Stimulated activated CD8-positive, alpha-beta memory T cell treated with anti-CD3 and anti-CD28 coated beads, Interleukin-15, amount 100 ng/mL, for 4 hours (primary cell): ENCODE data around the gene CFAP61.

ENCODE experiments used
- DNase-seq, 2 donors: peaks; one replicate each; pipeline ENCODE4 v3.0.0-alpha.2; 2020; ENCODE audit warnings: low read depth in 2 of 2

CFAP61 gene

DNA sequence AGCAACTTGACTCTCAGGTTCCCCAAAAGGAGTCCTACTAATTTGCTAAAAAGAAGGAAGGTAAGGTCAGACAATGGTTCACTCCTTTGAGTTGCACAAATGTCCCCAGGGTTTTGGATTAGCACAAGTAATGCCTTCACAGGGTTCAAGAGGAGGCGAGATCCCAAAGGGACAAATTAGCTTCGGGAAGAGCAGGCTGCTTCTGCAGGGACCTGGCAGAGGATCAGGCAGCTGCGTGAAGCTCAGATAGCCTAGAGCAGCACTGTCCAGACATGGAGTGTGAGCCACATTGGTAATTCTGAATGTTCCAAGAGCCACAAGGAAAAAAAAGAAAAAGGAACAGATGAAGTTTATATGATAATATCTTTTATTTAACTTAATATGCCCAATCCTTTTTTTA lies 115.4 kb downstream of the CFAP61 start:
- DNase-seq = no peak

DNA sequence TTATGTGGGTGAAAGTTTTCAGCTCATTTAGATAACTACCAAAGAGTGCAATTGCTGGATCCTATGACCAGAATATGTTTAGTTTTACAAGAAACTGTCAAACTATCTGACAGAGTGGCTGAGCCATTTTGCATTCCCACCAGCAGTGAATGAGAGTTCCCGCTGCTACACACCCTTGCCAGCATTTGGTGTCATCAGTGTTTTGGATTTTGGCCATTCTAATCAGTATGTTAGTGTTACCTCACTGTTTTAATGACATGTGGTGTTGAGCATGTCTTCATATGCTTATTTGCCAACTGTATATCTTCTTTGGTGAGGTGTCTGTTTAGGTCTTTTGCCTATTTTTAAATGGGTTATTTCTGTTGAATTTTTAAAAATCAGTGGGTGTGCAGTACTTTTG lies 120.9 kb downstream of the CFAP61 start:
- no peak for DNase-seq

DNA sequence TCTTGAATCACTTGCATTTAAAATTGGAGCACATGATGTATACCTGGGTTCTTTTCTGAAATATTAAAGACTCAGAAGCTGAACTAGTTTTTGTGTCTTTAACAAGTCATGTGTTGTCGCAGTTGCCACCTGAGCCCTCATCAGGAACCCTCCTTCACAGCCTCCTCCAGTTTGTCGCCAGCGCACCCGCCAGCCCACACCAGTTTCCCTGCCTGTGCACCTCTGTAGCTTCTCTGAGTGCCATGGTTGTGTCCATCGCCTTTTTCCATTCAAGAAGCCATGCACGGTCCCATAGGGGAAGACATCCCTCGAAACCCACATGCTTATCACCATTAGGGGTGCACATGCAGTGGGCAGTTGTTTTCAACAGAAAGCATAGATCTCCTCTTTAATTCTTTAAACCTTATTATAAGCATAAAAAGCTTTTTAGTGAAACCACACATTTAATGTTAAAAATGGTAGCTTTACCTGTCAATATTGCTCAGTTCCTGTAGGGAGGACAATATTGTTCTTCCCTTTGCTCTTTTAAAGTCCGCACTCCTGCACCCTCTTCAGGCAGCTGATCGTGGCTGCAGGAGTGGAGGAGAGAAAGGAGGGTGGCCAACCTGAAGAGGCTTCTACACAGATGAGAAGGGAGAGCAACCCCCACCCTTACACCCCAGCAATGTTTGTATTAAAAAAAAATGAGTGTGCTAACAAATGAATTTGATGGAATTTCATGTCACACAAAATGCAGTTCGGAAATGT lies 121.9 kb downstream of the CFAP61 start:
- DNase-seq = no peak

DNA sequence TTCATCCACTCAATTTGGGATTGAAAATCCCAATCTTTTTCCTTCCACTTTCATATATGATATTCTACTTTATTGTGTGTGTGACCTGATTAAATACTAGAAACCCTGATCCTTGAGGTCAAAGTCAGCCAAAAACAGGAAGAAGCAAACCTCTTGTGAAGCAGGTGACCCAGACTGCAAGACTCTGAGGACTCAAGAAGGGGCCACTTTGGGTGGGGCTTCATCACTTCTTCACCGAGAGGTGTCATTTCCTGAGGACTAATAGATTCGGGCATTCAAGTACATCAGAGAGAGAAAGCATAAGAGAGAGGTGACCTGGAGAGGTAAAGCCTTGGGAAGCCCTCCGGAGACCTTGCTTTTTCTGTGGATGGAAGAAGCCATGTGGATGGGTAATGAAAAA lies 129.0 kb downstream of the CFAP61 start:
- DNase-seq = peak in 1 of 2 donors; percentile 10

DNA sequence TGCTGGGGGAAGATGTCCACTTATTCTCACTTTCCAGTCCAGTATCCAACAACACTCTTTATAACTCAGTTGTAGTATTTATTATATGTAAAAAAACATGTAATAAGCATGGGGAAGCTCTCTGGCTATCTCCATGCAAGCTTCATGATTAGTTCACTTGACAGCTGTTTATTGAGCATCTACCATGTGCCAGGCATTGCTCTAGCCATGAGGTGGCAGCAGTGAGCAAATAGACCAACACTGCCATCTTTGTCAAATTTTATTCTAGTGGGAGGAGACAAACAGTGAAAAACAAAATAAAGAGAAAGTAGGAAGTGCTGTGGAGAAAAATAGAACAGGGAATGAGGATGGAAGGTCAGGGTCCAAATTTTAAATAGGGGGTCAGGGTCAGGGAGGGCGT lies 131.8 kb downstream of the CFAP61 start:
- no peak for DNase-seq

DNA sequence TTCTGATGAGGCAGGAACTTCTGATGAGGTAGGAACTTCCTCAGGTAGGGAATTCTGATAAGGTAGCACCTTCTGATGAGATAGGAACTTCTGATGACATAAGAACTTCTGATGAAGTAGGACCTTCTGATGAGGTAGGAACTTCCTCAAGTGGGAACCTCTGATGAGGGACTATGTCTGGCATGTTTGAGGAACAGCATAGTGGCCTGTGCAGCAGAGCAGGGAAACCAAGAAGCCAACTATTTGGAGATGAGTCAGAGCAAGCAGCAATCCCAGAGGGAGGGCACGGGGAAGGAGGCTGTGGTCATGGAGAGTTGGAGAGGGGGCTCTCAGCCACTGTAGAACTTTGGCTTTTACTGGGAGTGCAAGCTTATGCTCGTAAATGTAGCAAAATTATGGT lies 132.4 kb downstream of the CFAP61 start:
- DNase-seq = no peak

DNA sequence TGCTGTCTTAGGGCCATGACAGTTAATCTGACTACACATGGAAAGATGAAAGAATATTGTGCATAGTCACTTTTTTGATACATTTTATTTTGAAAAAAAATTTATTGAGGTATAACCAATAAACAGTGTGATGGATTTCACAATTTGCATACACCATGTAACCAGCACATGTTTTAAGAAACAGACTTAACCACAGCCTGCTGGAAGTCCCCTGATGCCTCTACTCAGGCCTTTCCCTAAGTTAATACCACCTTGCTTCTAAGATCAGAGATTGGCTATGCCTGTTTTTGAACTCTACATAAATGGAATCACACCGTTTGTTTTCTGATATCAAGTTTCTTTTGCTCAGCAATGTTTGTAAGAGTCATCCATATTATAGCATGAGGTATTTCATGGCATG lies 136.3 kb downstream of the CFAP61 start:
- DNase-seq = no peak

DNA sequence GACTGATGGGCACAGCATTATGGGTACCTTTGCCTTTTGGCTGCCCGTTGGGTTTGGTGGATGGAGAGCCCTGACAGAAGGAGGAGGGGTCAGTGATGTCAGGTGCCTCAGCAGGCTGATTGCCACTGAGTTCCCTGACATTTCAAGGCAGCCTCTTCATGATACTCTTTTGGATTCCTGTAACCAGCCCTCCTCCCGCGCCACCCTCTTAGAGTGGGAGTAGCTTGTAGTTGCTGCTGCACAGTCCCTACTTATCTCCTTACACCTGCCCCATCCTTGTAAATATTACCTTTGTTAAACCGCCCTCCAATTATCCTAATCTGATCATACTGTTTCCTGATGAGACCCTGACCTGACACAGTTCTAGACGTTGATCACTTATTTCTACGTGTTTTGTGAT lies 140.0 kb downstream of the CFAP61 start:
- no peak for DNase-seq

DNA sequence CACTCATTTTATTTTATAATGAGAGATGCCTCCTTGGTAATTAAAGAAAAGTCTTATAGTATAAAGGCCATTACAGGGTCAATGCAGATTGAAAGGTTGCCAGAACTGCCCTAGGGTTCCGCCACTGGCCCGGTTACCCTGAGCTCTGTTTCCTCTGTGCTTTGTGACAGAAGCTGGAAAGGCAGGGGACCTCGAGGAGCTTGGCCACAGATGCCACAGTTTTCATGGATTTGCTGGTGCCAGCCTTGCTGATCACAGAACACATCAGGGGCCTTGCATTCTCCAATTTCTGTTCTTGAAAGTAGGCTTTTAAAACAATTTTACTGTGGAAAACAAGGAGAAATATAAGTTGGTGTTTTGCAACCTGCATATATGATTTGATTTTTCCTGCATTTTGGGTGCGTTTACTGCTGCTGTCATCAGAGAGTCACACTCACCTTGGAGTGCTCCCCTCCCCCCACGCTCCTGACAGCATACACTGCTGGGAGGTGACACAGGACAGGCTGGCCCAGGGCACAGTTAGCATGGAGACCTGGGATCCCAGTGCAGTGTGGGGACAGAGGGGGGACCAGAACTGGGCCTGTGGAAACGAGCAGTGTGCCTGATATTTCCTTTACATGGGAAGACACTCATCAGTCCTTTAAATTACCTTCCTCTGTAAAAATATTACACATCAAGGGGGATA lies 142.8 kb downstream of the CFAP61 start:
- DNase-seq = no peak

DNA sequence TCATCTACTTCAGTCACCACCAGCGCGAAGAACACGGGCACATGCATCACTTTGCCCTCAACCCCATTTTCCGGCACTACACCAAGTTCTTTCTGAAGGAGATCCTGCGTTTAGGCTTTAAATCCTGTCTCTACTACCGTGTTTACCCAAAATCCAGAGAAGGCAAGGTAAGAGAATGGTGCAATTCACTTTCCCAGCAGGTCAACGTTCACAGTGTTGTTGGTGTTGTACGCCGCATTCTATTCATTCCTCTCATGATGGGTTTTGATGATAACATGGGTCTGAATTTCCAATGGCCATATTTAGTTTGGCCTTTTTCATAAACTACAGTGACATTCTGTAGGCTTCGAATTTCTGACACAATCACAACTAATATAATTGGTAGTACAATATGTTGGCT lies 144.3 kb downstream of the CFAP61 start:
- DNase-seq = no peak

DNA sequence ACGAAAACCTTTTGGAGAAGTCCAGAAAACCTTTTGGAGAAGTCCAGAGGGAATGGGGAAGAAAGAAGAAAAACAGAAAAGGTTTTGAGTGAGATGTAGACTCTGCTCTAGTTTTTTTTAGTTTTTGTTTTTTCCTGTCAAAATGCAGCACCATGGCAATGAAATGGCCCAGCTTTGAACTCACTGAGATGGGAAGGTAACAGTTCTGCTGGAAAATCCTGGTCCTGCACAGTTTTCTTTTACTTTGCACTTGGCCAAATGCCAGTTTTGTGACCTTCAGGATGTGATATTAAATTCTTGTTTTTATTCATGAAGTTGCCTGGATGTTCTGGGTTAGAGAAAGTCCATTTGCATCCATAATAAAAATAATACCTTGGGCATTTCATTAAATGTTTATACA lies 145.7 kb downstream of the CFAP61 start:
- no peak for DNase-seq

DNA sequence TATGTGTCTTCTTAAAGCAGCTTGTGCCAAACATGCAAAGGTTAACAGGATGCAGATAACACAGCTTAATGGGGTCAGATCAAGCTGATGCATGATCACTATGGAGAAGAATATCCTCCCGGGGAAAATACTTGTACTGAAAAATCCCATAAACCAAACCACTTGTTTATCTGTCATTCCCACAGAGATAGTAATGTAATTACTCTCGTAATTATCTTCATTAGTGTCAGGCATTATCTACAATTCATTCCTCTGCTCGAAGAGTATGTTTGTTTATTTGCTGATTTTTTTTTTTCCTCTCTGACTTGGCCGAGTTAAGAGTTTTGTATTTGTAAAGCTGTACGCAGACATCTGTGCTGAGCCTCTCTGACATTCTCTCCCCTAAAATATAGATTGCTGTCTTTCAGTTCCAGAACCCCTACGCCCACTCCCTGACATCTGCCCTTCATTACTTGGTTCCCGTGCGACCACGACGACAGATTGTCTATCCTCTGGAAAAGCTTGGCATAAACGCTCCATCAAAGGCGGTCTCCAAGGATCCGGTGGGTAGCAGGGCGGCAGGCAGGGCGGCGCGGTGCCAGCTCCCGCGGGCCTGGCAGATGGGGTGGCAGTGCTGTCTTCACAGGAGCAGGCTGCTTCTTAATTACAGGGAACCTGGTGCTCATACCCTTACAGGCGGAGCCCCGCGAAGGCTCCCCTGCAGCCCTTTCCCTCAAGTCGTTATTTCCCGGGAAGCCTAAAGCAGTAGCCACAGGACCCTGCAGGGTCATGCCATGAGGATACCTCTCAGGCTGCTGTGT lies 147.2 kb downstream of the CFAP61 start:
- DNase-seq = no peak

DNA sequence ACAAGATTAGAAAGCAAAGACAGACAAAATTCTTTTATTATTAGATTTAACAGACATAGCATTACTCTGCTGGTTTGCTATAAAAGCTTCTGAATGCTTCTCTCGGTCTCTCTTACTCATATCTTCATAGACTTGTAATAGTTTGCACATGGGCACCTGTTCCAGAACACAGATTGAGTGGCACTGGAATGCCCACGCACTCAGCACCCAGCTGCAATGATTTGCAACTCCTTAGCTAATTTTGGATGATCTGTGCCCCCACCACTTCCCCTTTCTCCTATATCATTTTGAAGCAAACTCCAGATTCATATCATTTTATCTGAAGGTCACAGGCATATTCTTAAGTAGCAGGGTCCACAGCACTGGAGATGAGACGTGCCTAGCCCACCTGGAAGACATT lies 148.8 kb downstream of the CFAP61 start:
- DNase-seq = no peak

DNA sequence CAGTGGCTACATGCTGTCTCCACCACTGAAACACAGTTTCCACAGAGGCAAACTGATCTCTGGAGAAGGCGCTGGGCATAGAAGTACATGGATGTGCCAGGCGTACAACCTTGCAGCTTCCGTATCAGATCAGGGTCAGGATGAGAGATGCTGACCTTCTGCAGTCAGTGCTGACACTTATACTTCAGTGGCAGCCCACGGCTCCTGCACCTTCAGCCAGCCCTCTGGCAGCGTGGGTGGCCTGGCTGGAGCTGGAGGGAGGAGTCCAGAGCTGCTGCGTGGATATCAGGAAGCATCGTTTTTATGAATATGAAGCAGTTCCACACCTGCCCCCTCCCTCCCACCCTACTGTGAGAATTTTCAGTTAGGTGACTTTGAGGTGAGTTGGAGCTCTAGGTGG lies 149.3 kb downstream of the CFAP61 start:
- DNase-seq = no peak

DNA sequence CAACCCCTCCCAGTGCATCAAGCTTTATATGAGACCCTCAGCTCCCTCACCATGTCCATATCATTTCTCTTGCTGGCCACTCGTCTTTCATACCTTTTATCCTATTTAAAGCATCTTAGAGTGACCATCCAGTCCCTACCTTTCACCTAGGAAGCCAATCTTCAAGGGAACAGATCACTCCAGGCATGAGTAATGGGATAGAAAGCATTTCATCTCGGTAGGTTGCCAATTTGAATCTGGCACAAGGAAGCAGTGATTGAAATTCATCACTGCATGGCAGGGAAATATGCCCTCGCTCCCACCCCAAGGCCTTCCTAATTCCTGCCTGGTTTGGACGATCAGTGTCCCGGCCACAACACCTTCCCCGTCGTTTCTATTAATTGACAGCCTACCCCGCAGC lies 150.4 kb downstream of the CFAP61 start:
- no peak for DNase-seq

DNA sequence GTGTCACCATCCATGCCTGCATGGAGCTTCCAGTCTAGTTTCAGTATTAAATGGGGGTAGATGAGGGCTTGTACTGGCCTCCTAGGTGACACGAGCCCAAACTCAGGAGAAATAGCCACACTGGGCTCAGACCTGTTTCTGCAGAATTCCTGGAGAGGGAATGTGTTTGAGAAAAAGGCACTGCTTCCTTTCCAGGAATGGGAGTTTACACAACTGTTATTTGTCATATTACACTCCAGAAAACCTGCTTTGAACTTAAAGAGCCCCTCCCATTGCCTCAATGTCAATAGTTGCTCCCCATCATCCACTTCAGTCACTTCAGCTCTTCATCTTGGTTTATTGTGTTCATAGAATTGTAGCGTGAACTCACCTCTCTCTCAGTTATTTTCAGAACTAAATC lies 151.5 kb downstream of the CFAP61 start:
- DNase-seq = no peak

DNA sequence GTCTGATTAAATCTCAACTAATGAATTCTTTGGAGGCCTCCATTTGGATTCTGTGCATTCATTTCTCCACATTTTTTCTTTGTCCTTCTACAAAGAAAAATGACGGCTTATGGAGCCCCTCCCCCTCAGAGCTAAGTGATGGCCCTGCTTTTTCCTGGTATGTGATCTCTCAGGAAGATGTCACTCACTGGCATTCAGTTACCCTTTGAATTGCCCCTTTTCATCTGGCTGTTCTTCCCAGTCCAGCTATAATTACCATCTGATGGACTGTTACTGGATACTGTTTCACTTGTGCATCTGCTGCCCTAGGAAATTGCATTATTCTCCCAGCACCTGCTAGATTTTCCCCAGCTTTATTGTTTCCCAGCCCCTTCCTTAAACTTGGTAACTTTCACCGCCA lies 151.9 kb downstream of the CFAP61 start:
- DNase-seq = no peak

DNA sequence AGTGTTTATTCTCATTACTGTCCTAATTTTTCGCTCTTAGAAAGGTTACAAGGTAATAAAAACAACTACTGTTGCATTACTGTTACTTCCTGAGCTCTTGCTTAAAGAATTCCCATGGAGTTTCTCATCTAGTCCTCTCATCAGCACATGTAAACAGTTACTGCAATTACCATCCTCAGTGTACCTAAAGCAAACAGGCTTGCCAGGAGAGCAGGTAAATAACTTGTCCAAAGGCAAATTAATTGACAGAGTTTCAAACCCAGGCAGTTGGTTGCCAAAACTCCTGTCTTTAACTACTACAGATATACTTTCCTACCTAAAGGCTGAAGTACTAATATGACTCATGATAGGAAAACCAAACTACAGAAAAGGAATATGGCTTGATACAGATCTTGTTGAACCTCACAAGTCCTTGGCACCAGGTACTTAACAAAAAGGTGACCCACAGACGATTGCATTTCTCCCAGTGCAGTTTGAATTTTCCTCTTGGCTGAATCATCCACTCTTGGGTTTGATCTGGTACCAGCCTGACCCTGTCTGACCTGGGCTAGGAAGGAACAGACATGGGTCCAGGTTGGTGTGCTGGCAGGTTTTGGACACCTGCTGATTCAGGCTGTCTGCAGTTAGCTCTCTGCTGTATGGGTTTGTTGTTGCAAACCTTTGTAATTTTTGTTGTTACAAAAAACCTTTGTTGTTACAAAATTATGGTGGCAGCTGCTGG lies 153.0 kb downstream of the CFAP61 start:
- DNase-seq = no peak

DNA sequence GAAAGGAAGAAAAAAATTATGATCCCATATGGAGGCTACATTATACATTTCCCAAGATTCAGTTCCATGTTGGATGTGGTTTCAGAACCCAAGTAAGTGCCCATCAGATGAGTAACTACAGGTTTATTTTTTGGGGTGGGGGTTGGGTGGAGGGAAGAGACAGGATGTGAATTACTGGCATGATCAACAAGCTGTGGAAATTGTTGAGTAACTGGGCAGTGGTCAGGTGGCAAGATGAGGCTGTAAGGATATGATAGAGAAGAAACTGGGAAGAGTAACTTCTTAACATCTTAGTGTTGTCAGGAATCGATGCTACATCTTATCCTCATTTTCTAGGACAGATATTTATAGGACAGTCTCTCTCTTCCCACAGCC lies 153.5 kb downstream of the CFAP61 start:
- no peak for DNase-seq

DNA sequence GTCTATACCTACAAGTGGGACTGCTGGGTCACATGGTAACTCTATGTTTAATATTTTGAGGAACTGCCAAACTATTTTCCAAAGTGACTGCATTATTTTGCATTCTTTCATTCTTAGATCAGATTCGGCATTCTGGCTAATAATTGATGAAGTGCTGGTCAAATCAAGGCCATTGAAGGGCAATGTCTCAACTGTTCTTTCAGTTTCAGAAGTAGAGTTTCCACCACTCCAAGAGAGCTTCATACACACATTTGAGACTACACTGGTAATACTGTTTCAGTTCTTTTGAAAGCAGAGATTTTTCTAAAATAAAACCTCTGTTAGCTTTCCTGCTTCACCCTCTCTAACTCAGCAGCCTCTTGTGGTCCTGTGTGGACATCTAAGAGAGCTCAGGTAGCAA lies 154.5 kb downstream of the CFAP61 start:
- DNase-seq = no peak

DNA sequence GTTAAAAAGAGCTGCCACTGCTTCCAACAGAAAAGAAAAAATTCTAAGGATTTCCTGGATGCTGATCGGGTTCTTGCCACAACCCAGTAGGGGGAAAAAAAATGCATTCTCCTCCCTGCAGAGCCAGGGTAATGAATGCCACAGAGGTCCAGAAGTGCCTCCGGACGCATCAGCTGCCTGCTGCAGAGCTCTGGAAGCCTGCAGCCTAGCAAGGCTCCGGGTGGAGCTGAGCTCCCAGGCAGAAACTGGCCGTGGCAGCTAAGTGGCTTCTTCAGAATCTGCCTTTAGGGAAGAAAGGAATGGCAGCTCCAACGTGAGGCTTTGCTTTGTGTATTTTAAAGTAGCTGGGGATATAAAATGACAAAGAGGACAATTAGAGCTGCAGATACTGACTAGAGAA lies 155.0 kb downstream of the CFAP61 start:
- DNase-seq = no peak

DNA sequence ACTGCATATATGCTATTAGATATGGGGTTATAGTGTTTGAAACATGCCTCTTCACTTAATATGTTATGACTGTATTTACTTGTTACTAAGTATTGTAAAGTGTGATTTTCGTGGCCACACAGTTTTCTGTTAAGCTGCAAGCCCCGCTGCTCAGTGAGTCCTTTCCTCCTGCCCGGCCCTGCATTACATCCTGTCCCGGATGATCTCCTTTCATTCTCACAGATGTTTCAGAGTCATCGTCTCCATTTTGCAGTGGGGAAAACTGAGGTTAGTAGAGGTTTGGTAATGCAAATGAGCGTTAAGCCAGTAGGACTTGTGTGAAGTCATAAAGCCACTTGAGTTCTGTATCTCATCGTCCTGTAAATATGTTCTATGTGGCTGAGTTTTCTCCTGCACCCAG lies 155.5 kb downstream of the CFAP61 start:
- DNase-seq = no peak
